GM10266 (cell line): ENCODE measurements around the gene PAPSS1.

Experiments used
- DNase-seq: peaks from one replicate; pipeline ENCODE4 v3.0.0; 2012; ENCODE audit errors: extremely low spot score
- TF ChIP-seq, protein P1 (sequence below): IDR thresholded peaks from 2 replicates; pipeline ENCODE4 v1.5.1; 2012; ENCODE audit warnings: mild to moderate bottlenecking, low read depth; ENCODE audit not compliant: control insufficient read depth, insufficient read depth; ENCODE audit errors: missing control alignments

Gene PAPSS1

DNA sequence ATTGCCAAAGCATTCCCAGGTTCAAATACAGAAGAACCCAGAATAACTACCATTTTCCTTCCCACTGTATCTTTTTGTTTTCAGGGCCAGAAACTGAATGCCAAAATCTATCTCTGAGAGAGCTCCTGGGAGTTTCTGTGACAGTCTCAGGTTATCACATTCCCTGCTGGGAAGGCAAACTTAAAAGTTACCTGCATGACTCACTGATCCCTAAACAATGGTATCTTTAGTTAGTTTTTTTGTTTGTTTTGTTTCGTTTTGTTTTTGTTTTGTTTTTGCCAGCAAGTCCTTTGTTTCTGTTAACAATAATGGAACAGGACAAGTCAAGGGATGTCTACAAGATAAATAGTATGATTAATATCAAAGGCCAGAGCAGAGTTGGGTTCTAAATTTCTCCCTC lies 34.3 kb downstream of the PAPSS1 start:
- TF ChIP-seq, protein P1, sequence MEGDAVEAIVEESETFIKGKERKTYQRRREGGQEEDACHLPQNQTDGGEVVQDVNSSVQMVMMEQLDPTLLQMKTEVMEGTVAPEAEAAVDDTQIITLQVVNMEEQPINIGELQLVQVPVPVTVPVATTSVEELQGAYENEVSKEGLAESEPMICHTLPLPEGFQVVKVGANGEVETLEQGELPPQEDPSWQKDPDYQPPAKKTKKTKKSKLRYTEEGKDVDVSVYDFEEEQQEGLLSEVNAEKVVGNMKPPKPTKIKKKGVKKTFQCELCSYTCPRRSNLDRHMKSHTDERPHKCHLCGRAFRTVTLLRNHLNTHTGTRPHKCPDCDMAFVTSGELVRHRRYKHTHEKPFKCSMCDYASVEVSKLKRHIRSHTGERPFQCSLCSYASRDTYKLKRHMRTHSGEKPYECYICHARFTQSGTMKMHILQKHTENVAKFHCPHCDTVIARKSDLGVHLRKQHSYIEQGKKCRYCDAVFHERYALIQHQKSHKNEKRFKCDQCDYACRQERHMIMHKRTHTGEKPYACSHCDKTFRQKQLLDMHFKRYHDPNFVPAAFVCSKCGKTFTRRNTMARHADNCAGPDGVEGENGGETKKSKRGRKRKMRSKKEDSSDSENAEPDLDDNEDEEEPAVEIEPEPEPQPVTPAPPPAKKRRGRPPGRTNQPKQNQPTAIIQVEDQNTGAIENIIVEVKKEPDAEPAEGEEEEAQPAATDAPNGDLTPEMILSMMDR, result no peak
- no peak for DNase-seq

DNA sequence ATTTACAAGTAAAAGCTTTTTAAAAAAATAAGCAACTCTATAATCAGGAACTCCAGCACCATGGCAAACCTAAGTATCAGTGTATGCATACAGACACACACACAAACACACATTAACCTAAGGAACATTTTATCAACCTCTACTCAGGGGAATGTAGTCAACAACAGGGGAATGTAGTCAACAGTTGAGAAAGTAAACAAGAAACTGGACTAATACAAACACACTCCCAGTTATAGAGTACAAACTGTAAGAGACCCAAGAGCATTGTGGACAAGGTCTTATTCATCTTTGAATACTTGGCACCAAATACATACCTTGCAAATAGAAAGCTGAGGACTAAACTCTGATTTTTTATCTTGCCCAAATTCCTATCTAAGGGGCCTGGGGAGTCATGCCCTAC lies 36.2 kb downstream of the PAPSS1 start:
- DNase-seq, result no peak
- TF ChIP-seq, protein P1, result no peak

DNA sequence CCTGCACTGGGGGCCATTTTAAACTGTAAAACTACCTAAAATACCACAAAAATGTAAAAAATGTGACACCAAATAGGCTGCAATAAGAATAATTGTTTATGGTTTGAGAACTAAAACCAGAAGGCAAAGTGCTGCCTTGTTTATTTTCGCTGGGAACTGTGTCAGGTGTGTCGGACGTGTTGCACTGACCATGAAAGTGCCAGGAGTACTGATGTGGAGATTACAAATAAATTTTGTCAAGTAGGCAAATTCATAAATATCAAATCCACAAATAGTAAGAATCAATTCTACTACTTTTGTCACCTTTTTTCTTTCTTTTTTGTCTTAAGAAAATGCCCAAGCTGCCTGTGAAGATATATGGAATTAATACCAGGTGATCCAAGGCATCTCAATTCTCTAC lies 37.7 kb downstream of the PAPSS1 start:
- no peak for DNase-seq
- TF ChIP-seq, protein P1, result no peak

DNA sequence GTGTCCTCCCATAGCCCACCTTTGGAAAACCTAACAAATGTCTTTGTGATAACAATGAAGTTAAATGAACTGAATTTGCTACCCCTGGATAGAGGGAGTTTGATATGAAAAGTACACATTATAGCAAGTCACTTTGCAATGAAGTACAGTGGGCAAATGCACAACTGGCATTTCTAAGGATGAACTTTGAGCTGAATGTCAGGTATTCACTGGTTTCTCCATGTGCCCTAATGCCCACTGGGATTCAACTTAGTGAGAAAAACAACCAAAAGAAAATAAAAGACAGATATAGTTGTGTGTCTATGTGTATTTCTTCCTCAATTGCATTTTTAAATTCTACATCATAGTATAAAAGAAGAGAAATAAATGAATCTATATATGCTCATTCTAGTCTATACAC lies 51.0 kb downstream of the PAPSS1 start:
- TF ChIP-seq, protein P1, result no peak
- no peak for DNase-seq

DNA sequence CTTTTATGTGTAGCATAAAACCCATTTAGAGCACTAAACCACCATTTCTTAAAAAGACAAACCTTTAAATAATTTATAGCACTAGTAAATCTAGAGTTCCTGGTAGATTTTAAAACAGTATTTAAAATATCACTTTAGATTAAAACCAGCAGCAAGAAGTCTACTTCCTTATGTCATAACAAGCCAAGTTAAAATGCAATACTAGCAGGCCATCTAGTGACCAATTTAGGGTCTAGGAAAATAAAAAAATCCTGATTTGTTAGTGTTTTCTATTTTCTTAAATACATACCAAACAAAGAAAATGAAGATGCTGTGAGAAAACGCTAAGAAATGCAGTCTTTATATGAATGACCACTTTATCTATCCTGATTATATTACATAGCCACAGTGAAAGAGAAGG lies 53.9 kb downstream of the PAPSS1 start:
- TF ChIP-seq, protein P1, result peak; percentile 32
- no peak for DNase-seq

DNA sequence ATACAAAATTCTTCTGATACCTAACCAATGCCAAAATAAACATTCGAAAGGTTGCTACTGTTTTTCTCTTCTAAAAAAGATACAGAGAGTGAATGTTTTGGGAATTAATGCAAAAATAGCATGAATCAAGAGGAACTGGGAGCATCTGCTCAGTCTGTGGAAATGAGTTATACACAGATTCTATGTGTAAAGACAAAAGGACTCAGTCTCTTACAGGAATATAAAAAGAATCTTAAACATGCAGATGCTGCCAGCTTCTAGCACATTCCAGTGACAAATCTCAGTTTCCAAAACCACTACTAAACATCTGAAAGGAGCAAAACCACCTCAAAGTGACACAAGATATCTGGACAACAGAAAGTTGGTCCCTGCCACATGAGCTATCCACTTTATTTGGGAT lies 55.0 kb downstream of the PAPSS1 start:
- no peak for DNase-seq
- TF ChIP-seq, protein P1, result no peak

DNA sequence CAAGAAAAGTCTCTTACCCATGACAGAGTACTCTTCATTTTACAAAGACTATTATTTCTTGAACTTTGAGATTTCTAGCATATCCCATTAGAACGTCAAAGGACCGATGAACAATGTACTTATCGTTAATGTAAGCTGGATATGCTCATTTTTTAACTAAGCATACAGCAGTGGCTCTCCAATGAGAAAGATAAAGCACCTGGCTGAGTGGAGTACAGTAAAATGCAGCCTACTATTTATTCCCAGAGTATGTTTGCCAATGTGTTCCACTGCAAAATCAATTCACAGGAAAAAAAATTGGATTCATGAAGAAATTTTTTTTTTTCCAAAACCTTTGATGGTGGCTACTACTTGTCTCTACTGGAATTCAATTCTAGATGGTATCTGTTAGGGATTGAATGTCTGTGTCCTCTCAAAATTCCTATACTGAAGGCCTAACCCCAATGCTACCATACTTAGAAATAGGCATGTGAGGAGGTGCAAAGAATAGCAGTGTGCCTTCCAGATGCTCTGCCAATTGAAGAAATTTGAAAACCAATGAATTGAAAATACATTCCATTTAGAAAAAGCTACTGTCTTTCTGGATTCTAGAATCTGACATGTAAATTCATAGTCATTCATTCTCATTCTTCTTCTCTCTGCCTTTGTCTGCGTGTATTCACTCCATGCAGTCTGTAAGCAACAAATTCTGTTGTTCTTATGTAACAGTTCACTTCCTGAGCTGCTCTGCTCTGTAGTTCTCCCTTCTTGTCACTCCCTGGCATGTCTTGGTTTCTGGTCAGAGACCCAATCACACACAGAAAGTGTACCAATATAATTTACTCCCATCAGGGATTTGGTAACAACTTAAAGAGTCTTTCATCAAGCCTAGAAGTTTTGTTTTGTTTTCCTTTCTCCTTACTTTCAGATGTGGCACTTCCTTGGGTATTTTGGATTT lies 61.4 kb downstream of the PAPSS1 start:
- DNase-seq, result no peak

More for the DNA sequence above, 61.4 kb downstream of the PAPSS1 start:
- TF ChIP-seq, protein P1, result no peak
